ENCODE measurements around the gene BORCS6.
A peak's percentile ranks its signal among the peaks of the same experiment; 100 is the strongest.
"Not testable (repeated sequence)": the region's sequence is repeated elsewhere in the genome, so short reads cannot be mapped to it uniquely, and the experiment has no call there.

The BORCS6 gene

GRCh38 chr17:8173871-8174322 lies 16.1 kb downstream of the BORCS6 start:
- TF ChIP-seq POLR2A (IDR thresholded peaks at IDR 0.05; ENCODE audit: low read depth, low read length) = no peak
- DNase-seq (ENCODE audit: insufficient read length, low spot score) (no peak), FAIRE-seq (no peak)

- FAIRE-seq (peak; percentile 64), DNase-seq (ENCODE audit: insufficient read length, low spot score) (no peak)
- peak; percentile 100 for TF ChIP-seq POLR2A (IDR thresholded peaks at IDR 0.05; ENCODE audit: low read depth, low read length)
Measured at GRCh38 chr17:8173056-8173870, 16.7 kb downstream of the BORCS6 start.

- not testable (repeated sequence) for DNase-seq (ENCODE audit: insufficient read length, low spot score); FAIRE-seq
Measured at GRCh38 chr17:8170186-8170585, 19.8 kb downstream of the BORCS6 start.

GRCh38 chr17:8167526-8167925 lies 22.5 kb downstream of the BORCS6 start:
- no peak for TF ChIP-seq POLR2A (IDR thresholded peaks at IDR 0.05; ENCODE audit: low read depth, low read length)
- FAIRE-seq (no peak), DNase-seq (ENCODE audit: insufficient read length, low spot score) (no peak)

- FAIRE-seq = no peak
- DNase-seq (ENCODE audit: insufficient read length, low spot score) = no peak
- TF ChIP-seq POLR2A (IDR thresholded peaks at IDR 0.05; ENCODE audit: low read depth, low read length) = no peak
Measured at GRCh38 chr17:8166731-8167130, 23.2 kb downstream of the BORCS6 start.

- FAIRE-seq = no peak
- no peak for TF ChIP-seq POLR2A (IDR thresholded peaks at IDR 0.05; ENCODE audit: low read depth, low read length)
- no peak for DNase-seq (ENCODE audit: insufficient read length, low spot score)
Measured at GRCh38 chr17:8164815-8165131, 25.2 kb downstream of the BORCS6 start.

- DNase-seq (ENCODE audit: insufficient read length, low spot score) (no peak), FAIRE-seq (no peak)
- TF ChIP-seq POLR2A (IDR thresholded peaks at IDR 0.05; ENCODE audit: low read depth, low read length) = no peak; the same call in 1 of the 2 replicates
Measured at GRCh38 chr17:8163978-8164814, 25.8 kb downstream of the BORCS6 start.

- FAIRE-seq (no peak), DNase-seq (ENCODE audit: insufficient read length, low spot score) (no peak)
- TF ChIP-seq POLR2A (IDR thresholded peaks at IDR 0.05; ENCODE audit: low read depth, low read length) = peak; percentile 11; the same call in 1 of the 2 replicates
Measured at GRCh38 chr17:8162997-8163977, 26.7 kb downstream of the BORCS6 start.

- TF ChIP-seq POLR2A (IDR thresholded peaks at IDR 0.05; ENCODE audit: low read depth, low read length) = peak; percentile 91
- FAIRE-seq = no peak
- DNase-seq (ENCODE audit: insufficient read length, low spot score) = no peak
Measured at GRCh38 chr17:8162233-8162996, 27.6 kb downstream of the BORCS6 start, which contains the start of gene VAMP2. VAMP2 (minus strand) TSS chr17:8162948; CDS start chr17:8162879, 69 bp downstream.

- DNase-seq (ENCODE audit: insufficient read length, low spot score) (no peak), FAIRE-seq (no peak)
- TF ChIP-seq POLR2A (IDR thresholded peaks at IDR 0.05; ENCODE audit: low read depth, low read length) = no peak
Measured at GRCh38 chr17:8161289-8162232, 28.4 kb downstream of the BORCS6 start.

- TF ChIP-seq POLR2A (IDR thresholded peaks at IDR 0.05; ENCODE audit: low read depth, low read length) = no peak
- no peak for FAIRE-seq
- no peak for DNase-seq (ENCODE audit: insufficient read length, low spot score)
Measured at GRCh38 chr17:8160741-8161221, 29.2 kb downstream of the BORCS6 start.

- DNase-seq (ENCODE audit: insufficient read length, low spot score) (no peak), FAIRE-seq (no peak)
- no peak for TF ChIP-seq POLR2A (IDR thresholded peaks at IDR 0.05; ENCODE audit: low read depth, low read length)
Measured at GRCh38 chr17:8160224-8160577, 29.8 kb downstream of the BORCS6 start.

All from H54 (cell line).